NCI-H446 (cell line): ENCODE results near the gene SCGB3A1.

Experiments
- DNase-seq, 2 experiments: peaks; one replicate each; lab custom pipeline; 2025; lab: John Stamatoyannopoulos, UW

SCGB3A1 gene

GRCh38 chr5:180586870-180587269 is 4.4 kb downstream of the SCGB3A1 start:
- DNase-seq = no peak

DNA sequence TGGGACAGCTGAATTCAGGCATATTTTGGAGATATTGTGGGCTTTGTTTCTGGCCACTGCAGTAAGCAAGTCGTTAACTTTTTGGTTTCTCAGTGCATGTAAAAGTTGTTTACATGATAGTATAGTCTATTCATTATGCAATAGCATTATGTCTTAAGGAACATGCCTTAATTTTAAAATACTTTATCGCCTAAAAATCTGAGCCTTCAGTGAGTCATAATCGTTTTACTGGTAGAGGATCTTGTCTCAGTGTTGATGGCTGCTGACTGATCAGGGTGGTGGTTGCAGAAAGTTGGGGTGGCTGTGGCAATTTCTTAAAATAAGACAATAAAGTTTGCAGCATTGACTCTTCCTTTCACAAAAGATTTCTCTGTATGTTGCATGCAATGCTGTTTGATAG is 5.1 kb downstream of the SCGB3A1 start:
- DNase-seq = no peak

DNA sequence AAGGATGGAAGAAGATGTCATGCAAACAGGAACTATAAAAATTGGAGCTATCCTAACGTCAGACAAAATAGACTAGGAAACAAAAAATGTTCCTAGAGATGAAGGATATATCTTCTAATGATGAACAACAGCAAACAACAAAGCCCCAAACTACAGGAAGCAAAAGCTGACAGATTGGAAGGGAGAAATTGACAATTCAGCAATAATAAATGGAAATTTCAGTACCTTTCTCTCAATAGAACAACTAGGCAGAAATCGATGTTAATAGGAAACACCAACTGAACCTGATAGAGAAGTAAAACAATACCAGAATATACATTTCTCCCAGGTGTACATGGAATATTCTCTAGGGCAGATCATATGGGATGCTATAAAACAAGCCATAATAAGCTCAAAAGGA is 7.6 kb downstream of the SCGB3A1 start:
- DNase-seq = no peak

DNA sequence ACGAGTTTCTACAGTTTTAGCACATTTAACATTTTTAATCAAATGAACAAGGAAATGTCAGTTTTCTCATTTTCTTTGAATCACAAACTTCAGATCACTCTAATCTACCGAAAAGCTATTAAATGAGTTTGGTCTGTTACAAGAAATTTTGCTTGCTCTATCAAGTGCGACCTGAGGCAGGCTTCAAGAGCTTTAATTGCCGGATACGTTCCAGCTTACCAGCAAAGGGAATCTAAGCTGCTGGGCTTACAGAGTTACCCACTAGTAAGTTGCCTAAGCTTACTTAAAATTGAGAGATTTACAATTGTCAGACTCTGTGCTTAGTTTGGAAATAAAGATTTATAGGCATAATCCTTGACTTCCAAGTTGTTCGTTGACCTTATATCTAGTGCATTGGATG is 10.6 kb downstream of the SCGB3A1 start:
- DNase-seq = no peak

DNA sequence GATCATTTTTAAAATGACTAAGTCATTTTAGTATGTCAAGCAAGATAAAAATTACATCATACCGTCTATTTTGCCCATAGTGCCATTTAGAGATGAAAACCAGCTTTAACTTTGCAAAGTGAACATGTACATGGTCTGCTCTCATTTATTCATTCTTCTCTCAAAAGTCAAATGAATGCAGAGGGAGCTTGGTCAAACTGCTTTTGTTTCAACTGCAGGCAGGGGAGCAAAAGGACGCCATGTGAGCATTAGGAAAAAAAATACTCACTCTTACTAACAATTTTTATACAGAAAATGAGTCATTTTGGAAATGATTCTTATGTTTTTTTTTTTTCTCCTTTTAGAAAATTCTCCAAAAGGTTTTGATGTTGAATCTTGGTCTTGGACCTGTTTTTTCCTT is 15.7 kb downstream of the SCGB3A1 start:
- DNase-seq = no peak

DNA sequence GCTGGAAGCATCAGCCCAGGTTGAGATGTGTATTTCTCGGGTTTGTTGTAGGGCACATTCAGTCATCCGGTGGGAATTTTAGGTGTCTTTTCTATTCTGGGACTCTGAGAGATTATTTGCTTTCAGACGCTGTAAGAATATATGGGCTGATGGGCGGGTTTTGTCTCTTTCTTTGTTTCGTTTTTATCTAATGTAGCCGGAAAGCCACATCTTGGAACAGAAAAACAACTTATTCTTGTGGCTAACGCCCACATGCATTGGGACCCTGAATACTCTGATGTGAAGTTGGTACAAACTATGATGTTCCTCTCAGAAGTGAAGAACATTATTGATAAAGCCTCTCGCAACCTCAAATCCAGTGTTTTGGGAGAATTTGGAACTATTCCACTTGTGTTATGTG is 22.4 kb downstream of the SCGB3A1 start:
- no peak for DNase-seq

- DNase-seq = no peak
Observed at GRCh38 chr5:180563994-180564393, 27.3 kb downstream of the SCGB3A1 start.

GRCh38 chr5:180558232-180558631 is 33.1 kb downstream of the SCGB3A1 start:
- DNase-seq = no peak

- no peak for DNase-seq
Observed at GRCh38 chr5:180557217-180557809, 34.0 kb downstream of the SCGB3A1 start.

DNA sequence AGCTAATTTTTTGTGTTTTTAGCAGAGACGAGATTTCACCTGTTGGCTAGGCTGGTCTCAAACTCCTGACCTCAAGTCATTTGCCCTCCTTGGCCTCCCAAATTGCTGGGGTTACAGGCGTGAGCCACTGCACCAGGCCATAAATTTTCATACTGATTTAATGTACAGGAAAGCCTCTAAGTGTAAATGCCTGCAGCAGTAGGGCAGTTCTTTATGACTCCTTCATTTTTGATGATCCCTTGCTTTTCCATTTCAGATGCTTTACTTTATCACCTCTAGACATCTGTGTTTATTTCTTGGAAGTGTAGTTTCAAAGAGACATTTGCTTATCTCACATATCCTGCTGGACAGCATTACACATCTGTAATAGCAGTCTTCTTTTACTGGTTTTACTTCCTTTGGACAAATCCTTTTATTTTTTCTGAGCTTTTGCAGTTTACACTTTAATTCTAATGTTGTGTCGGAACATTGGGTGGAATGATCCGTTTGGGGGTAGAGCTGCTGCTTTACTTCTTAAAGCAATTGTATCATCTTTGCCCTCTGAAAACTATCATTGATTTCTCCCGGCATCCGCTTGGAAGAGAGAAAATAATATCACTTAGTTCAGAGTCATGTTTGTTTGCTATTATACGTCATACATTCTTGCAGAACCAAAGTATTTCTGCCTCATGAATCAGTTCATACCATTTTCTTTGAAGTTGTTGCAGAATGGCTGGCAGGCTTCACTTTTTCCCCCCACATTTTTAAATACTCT is 36.0 kb downstream of the SCGB3A1 start:
- DNase-seq = no peak

DNA sequence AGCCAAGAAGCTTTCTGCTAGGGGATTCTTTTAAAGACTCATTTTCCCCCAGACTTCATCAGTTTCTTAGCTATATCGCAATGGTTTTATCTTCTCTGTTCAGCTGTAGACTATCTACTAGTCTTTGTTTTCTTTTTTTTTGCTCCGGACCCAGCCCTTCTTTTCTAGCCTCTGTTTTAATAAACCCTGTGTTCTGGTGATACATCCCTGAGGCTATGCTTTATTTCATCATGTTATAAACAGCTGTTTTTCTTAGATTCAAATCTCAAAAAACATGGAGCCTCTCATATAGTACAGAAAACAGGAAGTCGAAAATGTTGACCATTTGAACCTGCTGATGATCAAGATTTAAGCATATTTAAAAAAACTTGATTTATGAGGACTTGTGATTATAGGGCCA is 37.8 kb downstream of the SCGB3A1 start:
- no peak for DNase-seq

DNA sequence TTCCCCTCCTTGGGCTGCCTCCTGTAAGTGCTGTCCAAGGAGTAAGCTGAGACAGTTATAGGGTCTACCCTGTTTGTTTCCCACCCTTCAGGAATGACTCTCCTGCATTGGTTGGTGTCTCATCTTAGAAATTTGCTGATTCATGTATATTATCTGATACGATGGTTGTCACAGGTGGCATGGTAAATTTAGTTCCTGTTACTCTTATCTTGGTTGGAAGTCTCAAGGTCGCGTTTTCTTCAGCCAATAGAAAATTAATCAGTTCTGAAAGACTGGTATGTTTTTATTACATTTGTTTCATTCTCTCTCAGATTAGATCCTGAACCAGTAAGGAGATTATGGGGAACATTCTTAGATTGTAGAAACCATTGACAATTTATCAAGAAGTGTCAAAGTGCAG is 42.7 kb downstream of the SCGB3A1 start:
- DNase-seq = no peak

- no peak for DNase-seq
Observed at GRCh38 chr5:180545248-180545647, 46.1 kb downstream of the SCGB3A1 start.

DNA sequence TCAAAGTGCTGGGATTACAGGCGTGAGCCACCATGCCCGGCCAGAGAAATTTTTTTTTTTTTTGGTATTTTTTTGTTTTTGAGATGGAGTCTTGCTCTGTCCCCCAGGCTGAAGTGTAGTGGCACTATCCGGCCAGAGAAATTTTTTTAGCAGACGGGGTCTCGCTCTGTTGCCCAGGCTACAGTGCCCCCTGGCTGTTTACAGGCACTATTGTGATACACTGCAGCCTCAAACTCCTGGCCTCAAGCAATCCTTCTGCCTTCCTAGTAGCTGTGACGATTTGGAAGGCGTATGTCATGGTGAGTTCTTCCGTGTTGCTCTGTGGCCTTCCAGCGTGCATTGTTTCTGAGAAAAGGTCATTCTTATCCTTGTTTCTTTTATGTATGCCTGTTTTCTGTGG is 49.6 kb downstream of the SCGB3A1 start:
- DNase-seq = no peak
